ENCODE data around the gene SPAG17.

Gene SPAG17

DNA sequence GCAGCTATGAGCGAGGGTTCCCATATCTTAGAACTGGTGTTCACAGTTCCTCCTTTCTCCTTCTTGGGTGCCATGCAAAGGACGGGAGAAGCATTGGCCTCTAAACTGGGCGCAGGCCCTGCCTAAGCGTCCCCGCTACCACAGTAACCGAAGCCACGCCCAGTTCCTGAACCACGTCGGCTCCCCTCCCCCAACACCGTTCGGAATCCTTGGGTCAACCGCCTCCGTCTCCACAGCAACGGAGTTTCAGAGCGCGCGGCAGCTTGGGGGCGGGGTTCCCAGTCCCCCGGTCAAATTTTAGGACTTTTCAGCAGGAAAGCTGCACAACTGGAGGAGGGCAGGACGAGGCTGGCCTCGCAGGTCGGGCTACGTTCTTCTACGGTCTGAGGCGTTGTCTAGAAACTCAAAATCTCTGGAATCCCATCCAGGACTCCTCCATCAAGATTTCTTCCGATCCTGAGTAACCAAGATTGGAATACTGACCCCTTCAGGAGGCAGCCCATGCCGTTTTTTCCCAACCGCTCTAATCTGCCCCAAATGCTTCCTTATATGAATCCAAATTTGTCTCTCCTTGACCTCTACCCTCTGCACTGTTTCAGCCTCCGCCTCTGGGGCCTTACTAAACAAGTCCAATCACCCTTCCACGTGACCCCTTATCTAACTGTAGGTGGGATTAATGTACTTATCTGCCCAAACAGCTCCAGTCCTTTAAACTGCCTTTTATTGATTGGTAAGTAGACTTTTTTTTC is at the start of gene SPAG17:
Gene SPAG17, minus strand, starts transcription at position 145 of the 749 bp plus-strand sequence. Its CDS starts 71 bp downstream, at position 74.
- DNase-seq (ENCODE audit: low spot score) = peak; percentile 85

DNA sequence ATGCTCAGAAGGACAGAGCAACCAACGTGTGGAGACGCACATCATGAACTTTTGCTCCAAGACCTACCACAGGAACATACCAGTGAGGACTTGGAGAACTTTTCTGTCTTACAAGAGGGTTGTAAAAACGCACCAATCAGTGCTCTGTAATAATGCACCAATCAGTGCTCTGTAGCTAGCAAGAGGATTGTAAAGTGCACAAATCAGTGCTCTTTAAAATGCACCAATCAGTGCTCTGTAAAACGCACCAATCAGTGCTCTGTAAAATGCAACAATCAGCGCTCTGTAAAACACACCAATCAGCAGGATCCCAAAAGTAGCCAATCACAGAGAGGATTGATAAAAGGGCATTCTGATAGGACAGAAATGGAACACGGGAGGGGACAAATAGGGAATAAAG is 40.4 kb upstream of the SPAG17 start:
- no peak for DNase-seq (ENCODE audit: low spot score)

DNA sequence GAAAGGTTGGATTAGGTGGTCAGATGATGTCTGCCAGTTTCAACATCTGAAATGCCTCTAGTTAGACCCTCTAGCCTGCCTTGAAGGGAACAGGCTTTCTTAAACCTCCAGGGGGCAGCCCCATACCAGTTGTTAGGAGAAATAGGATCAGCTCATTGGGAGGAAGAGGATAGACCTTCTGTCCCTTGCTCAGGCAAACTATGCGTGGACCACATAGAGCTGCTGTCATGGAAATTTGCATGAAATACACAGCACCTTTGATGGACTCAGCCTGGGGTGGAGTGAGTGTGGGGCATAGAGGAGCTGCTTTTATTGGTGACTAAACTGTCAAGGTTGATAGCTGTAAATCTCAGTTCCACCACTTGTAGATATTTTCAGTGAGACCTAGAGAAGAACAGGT is 38.4 kb upstream of the SPAG17 start:
- no peak for DNase-seq (ENCODE audit: low spot score)

DNA sequence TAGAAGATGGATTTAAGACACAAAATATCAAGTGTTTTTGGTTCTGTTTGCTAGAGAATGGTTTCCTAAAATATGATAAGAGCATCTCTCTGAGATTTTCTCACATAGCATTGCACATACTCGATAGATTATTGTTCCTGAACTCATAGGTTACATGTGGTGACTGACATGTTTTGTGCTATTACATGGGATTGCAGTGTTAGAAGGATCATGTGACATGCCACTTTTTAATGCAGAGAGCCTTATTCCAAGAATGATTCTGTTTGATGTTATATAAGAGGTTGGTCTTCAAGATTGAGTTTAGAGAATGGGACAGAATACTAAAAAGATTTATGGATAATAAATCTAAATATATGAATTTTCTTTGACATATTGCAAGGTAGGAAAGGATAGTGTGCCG is 34.4 kb upstream of the SPAG17 start:
- DNase-seq (ENCODE audit: low spot score) = no peak

DNA sequence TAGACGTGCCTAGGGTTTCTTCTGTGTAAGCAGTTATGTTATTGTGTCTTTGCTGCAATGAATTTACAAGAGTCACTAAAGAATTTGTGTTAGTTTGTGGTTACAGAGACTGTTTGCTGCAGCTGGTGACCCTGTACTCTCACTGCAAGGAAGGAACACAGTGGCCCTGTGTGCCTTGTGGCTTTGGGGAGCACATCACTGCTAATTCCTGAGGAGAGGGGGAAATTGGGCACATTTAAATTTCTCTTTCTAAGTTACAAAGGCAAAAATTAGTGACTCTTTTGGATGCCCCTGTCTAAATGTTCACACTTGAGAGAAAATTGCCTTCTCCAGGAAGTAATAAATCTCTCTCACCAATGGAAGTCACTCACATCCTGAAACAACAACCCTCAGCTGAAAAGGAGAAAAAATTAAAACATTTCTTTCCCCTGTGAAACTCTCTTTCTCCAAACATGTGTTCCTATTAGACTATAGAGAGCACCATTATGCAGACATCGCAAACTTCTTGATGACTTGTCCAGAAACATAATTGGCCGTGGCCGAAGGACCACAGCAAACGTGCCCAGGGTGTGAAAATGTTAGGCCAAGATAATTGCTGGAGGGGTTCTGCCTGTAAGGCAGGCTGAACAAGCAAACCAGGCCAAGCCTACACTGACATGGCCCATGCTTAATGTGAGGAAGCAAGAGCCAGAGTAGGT is 32.3 kb upstream of the SPAG17 start:
- DNase-seq (ENCODE audit: low spot score) = no peak

DNA sequence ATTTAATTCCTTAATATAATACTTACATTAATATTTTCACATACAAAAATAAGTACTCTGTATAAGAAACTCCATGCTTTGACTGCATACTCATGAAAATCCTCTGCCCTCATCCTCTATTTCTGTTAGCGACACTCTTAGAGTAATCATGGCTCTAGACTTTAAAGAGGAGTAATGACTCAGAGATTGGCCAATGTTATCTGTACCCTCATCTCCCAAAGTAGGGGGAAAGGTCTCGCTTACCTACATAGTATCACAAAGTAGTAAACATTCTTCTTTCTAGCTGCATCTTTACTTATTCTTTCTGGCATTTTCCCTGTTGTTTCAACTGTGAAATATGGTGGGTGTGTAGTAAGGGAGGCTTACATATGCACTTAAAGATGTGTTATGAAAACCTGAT is 29.8 kb upstream of the SPAG17 start:
- DNase-seq (ENCODE audit: low spot score) = no peak

DNA sequence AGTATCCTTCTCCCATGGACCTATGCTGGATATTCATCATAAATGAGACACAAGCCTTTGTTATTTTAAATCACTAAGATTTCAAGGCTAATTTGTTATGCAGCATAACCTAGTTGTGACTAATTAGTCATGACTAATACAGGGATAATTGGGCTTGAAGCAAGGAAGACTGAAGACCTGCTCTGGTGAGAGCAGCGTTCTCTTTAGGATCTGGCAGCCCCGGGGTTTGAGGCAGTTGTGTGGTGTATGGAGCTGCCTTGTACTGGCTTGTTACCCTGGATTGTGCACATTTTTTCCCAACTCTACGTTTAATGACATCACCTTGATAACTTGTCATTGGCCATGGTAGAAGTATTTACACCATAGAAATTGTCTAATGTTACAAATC is 25.7 kb upstream of the SPAG17 start:
- DNase-seq (ENCODE audit: low spot score) = no peak

DNA sequence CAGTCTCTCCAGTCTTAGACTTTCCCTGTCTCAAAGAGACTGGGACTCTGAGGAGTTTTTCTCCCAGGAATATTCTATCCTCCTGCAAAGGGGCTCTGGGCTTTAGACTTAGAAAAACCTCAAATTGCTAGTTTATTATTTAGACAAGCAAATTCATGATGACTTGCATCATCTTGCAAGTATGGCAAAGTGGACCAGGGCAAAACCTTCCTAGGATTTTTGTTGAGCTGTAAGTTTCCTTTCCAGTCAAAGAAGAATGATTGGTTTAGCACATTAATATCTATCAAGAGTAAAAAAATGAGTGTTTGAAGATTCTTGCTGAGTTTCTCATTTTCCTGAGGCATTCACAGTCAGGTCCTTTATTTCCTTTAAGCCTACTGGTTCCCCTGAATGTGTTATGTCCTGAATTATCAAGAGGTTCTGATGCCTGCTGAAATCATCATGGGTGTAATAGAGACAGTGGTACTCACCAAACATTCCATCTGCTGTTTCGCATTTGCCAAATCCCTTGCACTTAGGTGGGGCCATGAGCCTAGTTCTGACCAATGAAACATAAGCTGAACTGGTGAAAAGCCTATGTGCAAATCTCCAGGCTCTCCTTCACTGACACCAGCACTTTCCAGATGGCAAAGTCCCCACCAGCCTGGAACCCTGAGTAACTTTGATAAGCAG is 25.2 kb upstream of the SPAG17 start:
- no peak for DNase-seq (ENCODE audit: low spot score)

DNA sequence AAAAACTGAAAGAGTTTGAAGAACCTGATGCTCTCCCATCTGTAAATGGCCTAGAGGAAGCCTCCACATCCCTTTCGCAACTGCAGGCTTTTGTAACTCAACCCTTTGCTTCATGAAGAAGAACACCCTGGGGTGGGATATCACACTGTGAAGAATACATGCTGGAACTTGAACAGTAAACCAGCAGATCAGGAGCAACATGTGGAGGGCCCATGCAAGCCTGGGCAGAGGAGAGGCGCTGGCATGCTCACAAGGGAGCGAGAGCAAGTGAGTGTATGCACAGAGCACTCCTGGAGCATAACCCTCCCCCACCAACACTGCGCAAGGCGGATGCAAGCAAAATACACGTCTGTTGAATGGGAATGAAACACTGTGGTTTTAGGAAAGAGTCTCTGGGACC is 24.6 kb upstream of the SPAG17 start:
- no peak for DNase-seq (ENCODE audit: low spot score)

DNA sequence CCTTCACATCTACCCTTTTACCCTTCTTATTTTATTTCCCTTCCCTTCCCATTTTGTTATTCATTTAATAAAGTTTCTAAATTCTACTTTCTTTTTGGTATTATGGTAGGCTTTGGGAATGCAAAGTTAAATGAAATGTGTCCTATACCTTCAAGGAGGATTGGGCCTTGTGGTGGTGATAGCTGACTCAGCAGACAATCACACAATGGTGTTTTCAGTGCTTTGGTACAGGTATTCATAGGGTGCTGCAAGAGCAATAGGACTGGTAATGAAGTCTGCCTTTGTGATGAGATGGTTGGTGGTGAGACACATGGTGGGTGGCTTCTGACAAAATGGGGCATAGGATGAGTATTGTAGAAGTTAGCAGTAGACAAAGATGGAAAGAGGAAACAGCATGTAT is 21.9 kb upstream of the SPAG17 start:
- no peak for DNase-seq (ENCODE audit: low spot score)

DNA sequence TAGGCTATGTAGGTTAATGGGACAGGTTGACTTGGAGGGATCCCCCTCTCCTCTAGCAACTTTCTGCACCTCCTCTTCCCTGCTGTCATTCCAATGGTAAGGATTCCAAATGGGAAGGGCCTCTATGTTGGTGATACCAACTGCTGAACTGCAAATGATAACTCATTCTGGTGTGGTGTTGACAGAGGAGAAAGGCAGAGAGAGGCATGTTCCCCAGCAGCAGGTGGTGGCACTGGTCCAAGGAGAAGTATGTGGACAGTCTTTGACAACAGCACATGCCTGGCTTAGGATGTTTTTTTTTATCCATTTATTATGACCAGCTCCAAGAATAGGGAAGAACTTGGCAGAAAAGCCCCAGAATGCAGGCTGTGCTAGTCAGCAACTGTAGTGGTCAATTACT is 19.6 kb upstream of the SPAG17 start:
- no peak for DNase-seq (ENCODE audit: low spot score)

DNA sequence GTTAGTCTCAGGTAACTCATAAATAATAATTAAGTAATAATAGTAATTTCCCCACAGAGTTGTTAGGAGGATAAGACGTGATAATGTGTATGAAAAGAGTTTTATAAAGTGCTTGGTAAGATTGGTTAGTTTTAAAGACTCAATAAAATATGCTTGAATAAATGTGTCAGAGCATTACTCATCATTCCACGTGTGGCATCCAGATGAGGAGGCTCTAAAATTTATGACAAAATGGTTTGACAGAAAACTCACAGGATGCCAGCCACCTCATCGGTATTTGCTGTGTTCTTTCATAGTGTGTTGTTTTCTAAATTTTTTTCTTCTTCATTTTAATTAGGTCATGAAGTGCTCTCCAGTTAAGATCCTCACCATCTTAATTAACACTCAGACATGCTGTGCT is 19.1 kb upstream of the SPAG17 start:
- DNase-seq (ENCODE audit: low spot score) = no peak

DNA sequence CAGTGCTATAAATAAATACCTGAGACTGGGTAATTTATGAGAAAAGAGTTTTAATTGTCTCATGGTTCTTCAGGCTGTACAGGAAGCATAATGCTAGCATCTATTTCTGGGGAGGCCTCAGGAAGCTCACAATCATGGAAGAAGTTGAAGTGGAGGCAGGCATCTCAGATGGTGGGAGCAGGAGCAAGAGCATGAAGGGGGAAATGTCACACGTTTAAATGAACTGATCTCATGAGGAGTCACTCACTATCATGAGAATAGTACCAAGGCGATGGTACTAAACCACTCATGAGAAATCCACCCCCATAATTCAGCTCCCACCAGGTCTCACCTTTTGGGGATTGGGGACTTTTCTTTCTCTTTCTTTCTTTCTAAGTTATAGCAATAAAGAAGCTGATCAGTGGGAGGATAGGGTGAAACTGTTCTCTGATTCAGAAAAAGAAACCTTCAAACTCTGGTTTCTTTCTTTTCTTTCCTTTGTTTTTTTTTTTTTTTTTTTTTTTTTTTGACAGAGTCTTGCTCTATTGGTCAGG is 17.1 kb upstream of the SPAG17 start:
- DNase-seq (ENCODE audit: low spot score) = no peak

DNA sequence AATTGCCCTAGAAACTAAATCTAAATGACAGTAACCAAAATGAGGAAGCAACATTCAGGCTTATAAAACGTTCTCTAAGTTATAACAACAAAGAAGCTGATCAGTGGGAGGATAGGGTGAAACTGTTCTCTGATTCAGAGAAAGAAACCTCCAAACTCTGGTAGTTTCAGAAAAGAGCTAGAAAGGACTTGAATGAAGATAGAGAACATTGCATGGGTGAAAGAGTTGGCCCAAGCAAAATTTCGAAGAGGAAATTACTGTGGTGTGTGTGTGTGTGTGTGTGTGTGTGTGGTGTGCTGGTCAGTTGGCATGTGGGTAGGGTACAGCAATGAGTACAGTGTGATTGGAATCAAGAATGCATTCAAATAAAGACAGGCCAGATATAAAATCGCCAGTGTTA is 16.5 kb upstream of the SPAG17 start:
- DNase-seq (ENCODE audit: low spot score) = no peak

DNA sequence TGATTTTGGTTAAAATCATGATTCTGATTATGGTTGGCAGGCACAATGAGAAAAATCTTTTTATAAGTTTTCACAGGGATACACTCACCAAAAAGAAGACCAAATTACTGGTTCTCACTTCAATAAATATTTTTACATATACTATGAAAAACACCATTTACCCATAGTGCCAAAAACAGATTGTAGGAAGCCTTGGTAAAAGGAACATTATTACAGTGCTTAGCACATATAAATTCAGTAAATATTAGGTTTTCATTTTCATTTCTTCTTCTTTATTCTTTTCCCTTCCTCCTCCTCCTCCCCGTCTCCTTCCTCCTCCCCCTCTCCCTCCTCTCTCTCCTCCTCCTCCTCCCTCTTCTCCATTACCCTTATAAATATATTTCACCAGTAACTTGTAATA is 15.8 kb upstream of the SPAG17 start:
- DNase-seq (ENCODE audit: low spot score) = no peak

DNA sequence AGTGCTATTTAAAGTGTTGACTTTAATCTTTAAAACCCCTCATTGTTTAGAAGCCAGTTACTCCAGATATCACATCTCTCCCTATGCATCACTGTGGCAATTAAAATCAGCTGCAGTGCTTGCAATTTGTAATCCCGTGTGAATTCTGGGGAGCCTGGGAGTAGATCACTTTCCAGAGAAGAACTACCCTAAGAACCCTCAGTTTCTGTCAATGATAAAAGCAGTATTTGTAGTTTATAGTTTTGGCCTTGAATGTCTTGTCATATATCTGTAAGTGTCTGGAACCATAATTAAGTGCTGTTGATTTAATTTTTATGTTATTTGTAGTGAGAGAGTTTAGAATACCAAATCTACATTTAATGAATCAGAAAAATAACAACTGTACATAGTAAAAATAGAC is 5.5 kb upstream of the SPAG17 start:
- DNase-seq (ENCODE audit: low spot score) = no peak

DNA sequence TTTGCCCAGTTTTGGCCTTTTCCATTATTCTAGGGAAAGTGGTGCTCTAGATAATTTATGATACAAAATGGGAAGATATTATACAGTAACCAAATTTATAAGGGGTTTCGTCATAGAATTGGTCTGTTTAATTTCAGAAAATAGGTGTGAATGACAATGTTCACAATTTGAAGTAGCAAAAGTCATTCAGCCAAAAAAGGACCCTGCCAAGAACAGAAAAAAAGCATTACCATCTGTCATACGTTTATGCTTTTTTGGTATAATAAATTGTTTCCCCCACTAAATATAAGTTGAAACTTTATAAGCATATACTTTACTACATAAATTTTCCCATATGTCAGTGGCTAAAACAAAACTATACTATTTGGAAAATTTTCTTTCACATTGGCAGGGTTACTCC is 4.5 kb upstream of the SPAG17 start:
- no peak for DNase-seq (ENCODE audit: low spot score)

DNA sequence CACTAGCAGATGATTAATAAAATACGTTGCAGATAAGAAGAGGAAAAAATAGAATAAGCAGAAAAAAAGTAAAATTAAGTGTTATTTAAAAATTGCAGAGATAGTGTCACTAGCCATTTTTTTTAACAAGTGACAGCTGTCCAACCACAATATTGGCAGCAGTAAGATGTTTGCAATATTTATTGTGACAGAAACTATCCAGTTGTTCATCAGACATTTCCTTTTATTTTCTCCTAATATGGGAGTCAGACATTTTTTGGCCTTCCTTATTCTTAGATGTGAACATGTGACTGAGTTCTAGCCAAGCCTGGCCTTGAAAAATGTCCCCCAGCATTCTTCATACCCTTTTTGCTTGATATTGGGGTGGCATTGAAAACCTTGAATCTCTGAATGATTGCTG is 3.4 kb upstream of the SPAG17 start:
- no peak for DNase-seq (ENCODE audit: low spot score)

DNA sequence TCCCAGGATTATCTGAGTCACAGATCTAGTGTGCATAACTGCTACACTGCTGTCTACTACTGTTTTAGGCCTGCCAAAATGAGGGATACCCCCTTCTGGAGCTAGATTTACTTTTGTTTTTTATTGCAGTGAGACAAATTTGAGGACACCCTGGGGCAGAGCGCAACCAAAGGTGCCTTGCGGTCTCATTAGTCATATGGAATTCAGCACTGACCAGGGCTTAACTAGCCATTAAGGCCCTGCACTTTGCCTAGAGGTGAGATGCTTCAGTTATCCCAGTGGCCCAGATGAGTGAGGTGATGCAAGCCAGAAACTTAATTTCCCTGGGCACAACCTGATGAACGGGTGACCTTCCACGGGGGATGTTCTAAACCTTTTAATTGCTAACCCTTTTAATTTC is 998 bp upstream of the SPAG17 start:
- no peak for DNase-seq (ENCODE audit: low spot score)

DNA sequence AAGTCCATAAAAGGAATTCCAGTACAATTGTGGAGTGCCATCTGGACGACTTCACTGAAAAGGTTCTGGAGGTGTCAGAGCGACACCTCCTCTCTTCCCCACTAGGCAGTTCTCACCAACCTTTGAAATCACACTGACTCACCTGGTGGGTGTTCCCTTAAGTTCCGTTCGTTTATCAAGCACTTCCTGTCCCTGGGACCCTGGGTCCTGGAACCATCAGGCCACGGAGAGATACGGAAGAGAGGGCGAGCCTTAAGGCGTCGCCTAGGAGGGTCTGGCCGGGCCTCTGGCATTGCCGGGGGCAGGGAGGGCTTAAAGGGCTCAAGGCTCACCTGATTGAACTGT is 317 bp downstream of the SPAG17 start:
- no peak for DNase-seq (ENCODE audit: low spot score)

DNA sequence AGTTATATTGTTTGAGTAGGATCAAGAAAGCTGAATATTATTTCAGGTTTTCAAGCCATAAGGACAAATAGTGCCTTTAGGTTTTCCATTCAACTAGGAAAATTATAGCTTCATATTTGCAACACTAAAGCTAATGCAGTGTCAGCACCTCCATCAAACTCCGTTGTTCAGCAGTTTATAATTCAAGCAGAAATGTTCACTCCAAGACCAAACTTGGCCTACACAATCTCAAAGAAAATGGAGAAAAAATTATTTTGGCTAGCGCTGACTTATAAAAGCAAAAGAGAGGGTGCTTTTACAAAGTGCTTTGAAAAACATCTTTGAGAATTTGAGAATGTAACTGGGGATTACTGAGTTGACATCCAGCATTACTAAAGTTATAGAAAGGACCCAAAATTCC is 1.4 kb downstream of the SPAG17 start:
- no peak for DNase-seq (ENCODE audit: low spot score)

DNA sequence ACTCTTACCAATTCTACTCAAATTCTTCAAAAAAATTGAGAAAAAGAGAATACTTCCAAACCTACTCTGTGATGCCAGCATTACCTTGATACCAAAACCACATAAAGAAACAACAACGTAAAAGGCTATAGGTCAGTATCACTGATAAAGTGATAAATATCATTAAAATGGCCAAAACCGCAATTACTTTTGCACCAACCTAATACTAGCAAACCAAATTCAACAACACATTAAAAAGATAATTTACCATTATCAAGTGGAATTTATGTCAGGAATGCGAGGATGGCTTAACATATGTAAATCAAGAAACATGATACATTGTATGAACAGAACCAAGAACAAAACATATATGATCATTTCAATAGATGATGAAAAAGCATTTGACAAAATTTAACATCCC is 7.0 kb downstream of the SPAG17 start:
- no peak for DNase-seq (ENCODE audit: low spot score)

DNA sequence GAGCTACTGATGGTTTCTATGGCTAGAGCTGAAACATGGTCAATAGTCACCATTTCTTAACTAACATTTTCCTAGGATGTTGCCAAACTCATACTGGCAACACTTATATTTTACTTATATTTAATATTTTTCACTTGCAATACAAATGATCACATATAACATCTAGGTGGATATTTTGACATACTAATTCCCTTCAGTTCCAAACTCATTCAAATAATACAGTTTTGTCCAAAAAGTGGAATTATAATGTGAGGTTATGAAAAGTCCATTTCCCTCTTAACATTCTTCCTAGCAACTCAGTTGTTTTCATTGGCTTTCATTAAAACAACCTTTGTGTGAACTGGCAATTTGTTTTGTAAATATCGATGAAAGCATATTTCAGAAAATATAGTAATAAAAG is 16.0 kb downstream of the SPAG17 start:
- DNase-seq (ENCODE audit: low spot score) = no peak

Data from left forelimb (tissue), 1 donor.